HL-60 (cell line): ENCODE data around the gene PICK1.

Source experiments
- DNase-seq, 2 experiments: peaks; one replicate each; pipeline ENCODE4 v3.0.0-alpha.2; 2010 to 2020; ENCODE audit warnings: low read depth in 1 of 2, low spot score in 1 of 2
- H3K27ac ChIP-seq: fragments of 250-450 bp; sonication (Bioruptor Pico); replicated peaks from 2 replicates; pipeline ENCODE4 v1.5.1; 2020; ENCODE audit warnings: mild to moderate bottlenecking, moderate library complexity
- H3K27me3 ChIP-seq: fragments of 250-450 bp; sonication (Bioruptor Pico); 2 replicates; pipeline ENCODE4 v1.5.1; 2021; ENCODE audit warnings: mild to moderate bottlenecking, moderate library complexity; ENCODE audit not compliant: insufficient read depth, poor library complexity, severe bottlenecking
- H3K4me3 ChIP-seq: replicated peaks from 2 replicates; pipeline ENCODE4 v1.5.1; 2011; ENCODE audit warnings: mild to moderate bottlenecking, control low read depth, low read length; ENCODE audit not compliant: insufficient read depth
- GABPA ChIP-seq: IDR thresholded peaks from 2 replicates; pipeline ENCODE4 v1.6.1; 2012; ENCODE audit warnings: low read depth
- POLR2AphosphoS5 ChIP-seq: IDR thresholded peaks from 2 replicates; pipeline ENCODE4 v1.6.1; 2012; ENCODE audit warnings: low read depth
- SPI1 ChIP-seq: IDR thresholded peaks from 2 replicates; pipeline ENCODE4 v1.6.1; 2012; ENCODE audit warnings: low read depth, mild to moderate bottlenecking, borderline replicate concordance
- TF ChIP-seq, protein P1 (sequence below): IDR thresholded peaks from one replicate; pipeline ENCODE4 v1.5.1; 2011; ENCODE audit warnings: low read length, control low read depth, inconsistent platforms; ENCODE audit not compliant: insufficient read depth
- TF ChIP-seq, protein P2 (sequence below): IDR thresholded peaks from 2 replicates; pipeline ENCODE4 v1.6.1; 2012; ENCODE audit warnings: low read depth; ENCODE audit not compliant: insufficient replicate concordance

PICK1 gene

DNA sequence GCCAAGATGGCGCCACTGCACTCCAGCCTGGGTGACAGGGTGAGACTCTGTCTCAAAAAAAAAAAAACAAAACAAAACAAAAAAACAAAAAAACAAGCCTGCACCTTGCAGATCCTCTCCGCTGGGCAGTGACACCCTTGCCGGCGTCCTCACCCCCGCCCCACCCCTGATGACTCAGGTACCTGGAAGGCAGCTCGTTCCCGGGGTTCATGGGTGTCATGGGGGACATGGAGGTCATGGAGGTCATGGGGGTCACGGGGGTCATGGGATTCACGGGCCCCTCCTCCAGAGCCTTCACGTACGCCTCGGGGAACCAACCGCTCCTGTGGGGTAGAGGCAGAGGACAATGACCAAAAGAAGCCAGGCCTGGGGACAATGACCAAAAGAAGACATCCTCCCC is 29.7 kb downstream of the PICK1 start:
- H3K4me3 ChIP-seq: no peak overlapping the region
- H3K27me3 ChIP-seq: peaks cover 17% of the 10 kb centered on the region
- no peak overlapping the region for H3K27ac ChIP-seq
- DNase-seq: no peak
- no peak for TF ChIP-seq GABPA
- TF ChIP-seq POLR2AphosphoS5: no peak
- TF ChIP-seq, protein P1, sequence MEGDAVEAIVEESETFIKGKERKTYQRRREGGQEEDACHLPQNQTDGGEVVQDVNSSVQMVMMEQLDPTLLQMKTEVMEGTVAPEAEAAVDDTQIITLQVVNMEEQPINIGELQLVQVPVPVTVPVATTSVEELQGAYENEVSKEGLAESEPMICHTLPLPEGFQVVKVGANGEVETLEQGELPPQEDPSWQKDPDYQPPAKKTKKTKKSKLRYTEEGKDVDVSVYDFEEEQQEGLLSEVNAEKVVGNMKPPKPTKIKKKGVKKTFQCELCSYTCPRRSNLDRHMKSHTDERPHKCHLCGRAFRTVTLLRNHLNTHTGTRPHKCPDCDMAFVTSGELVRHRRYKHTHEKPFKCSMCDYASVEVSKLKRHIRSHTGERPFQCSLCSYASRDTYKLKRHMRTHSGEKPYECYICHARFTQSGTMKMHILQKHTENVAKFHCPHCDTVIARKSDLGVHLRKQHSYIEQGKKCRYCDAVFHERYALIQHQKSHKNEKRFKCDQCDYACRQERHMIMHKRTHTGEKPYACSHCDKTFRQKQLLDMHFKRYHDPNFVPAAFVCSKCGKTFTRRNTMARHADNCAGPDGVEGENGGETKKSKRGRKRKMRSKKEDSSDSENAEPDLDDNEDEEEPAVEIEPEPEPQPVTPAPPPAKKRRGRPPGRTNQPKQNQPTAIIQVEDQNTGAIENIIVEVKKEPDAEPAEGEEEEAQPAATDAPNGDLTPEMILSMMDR: no peak
- TF ChIP-seq, protein P2, sequence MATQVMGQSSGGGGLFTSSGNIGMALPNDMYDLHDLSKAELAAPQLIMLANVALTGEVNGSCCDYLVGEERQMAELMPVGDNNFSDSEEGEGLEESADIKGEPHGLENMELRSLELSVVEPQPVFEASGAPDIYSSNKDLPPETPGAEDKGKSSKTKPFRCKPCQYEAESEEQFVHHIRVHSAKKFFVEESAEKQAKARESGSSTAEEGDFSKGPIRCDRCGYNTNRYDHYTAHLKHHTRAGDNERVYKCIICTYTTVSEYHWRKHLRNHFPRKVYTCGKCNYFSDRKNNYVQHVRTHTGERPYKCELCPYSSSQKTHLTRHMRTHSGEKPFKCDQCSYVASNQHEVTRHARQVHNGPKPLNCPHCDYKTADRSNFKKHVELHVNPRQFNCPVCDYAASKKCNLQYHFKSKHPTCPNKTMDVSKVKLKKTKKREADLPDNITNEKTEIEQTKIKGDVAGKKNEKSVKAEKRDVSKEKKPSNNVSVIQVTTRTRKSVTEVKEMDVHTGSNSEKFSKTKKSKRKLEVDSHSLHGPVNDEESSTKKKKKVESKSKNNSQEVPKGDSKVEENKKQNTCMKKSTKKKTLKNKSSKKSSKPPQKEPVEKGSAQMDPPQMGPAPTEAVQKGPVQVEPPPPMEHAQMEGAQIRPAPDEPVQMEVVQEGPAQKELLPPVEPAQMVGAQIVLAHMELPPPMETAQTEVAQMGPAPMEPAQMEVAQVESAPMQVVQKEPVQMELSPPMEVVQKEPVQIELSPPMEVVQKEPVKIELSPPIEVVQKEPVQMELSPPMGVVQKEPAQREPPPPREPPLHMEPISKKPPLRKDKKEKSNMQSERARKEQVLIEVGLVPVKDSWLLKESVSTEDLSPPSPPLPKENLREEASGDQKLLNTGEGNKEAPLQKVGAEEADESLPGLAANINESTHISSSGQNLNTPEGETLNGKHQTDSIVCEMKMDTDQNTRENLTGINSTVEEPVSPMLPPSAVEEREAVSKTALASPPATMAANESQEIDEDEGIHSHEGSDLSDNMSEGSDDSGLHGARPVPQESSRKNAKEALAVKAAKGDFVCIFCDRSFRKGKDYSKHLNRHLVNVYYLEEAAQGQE: no peak
- no peak for TF ChIP-seq SPI1

DNA sequence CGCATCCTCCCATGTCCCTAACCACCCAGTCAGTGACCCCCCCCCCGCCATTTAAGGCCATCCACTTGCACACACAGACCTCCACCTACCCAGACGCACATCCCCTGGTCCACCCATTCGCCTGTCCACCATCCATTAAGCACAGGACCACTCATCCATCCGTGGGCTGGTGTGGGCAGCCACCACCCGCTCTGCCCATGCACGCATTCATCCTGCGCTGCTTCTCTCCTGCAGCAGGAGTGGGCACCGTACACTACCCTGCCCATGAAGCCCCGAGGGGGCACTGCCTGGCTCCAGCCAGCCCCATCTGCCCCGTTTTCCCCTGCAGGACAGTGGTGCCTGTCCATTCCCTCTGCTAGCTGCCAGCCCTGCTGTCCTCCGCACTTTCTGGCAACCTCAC is 30.7 kb downstream of the PICK1 start:
- H3K27me3 ChIP-seq: peaks cover 8% of the 10 kb centered on the region
- H3K27ac ChIP-seq: no peak overlapping the region
- no peak for TF ChIP-seq SPI1
- no peak for TF ChIP-seq GABPA
- TF ChIP-seq, protein P1: no peak
- TF ChIP-seq, protein P2: no peak
- no peak for TF ChIP-seq POLR2AphosphoS5
- H3K4me3 ChIP-seq: no peak overlapping the region
- no peak for DNase-seq

DNA sequence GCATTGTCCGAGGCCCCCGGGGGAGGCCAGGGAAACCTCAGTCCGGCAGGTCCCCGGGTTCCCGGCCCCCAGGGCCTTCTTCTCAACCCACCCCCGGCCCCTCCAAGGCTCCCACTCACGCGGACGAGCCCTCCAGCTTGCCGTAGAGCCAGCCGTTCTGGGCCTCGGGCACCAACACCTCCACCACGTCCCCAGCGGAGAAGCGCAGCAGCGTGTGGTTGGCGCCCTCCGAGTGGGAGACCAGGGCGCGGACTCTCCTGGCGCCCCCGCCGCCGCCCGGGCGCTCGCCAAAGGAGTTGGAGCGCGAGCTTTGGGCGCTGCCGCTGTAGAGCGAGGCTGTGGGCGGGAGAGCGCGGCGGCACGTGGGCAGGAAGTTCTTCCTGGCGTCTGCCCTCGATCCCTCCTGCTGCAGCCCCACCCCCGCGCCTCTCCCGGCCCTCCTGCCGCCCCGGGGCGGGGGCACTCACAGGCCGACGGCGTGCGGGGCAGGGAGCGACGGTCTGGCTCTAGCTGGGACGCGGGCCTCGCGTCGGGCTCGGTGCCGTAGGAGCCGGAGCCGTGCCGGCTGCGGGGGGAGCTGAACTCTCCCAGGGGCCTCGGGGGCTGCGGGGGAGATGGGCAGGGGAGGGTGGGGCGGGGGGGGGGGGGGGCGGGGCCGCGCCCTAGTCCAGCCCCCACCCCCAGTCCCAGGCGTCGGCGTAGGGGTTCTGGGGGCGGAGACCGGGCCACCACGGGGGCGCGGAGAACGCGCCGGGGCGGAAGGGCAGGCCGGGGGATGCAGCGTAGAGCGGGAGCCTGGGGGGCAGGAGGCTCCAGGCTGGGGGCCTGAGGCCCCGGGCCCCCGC is 31.6 kb downstream of the PICK1 start:
- Histone ChIP-seq H3K27me3 (peaks cover 2% of the 10 kb centered on the region), H3K27ac (no peak overlapping the region), H3K4me3 (no peak overlapping the region)
- TF ChIP-seq, protein P2: no peak
- TF ChIP-seq POLR2AphosphoS5 (no peak), SPI1 (no peak), GABPA (no peak)
- TF ChIP-seq, protein P1: no peak
- no peak for DNase-seq
